HG03565 (cell line): ENCODE results near the gene MMUT.
"Not testable (repeated sequence)": the region's sequence is repeated elsewhere in the genome, so short reads cannot be mapped to it uniquely, and the experiment has no call there.

Experiments used
- ATAC-seq: cut with Tn5 transposase; IDR thresholded peaks from one replicate; pipeline ENCODE4 v1.9.1; 2021; ENCODE audit warnings: mild to moderate bottlenecking, moderate library complexity; ENCODE audit not compliant: unreplicated experiment

Gene MMUT

DNA sequence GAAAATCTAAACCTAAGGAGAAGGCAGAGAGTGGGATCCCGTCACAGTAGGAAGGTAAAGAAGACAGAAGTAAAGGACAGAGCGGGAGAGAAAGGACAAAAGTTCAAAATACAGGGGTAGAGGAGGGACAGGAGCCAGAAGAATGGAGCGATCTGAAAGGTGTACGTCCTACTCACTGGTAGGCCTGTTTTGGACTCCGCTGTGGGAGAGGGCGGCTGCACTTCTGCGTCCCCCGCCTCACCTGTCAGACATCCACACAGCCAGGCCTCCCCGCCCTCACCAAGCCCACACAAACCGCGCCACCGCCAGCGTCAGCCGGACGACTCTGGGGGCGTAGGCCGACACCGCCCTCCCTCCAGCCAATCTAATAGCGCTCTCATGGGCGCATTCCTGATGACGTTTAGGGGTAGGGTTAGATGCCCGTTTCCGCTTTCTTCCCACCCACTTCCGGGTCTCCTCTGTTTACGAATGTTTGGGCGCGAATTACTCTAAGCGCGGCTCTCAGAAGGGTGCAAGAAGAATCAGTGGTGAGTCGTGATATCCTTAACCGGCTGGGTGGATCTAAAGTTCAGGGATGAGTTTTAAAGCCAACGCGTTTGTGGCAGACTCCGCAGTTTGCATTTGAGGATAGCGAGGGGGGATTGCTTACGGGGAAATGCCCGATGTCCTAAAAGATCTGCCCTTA, at the start of gene MMUT, which contains the start of gene CENPQ:
TSS of gene MMUT (minus strand) at position 327 of the 685 bp plus-strand sequence. CDS start 3,787 bp downstream, outside the sequence.
TSS of gene CENPQ (plus strand) at position 444 of the 685 bp plus-strand sequence. CDS start 6,807 bp downstream, outside the sequence.
- peak; percentile 94 for ATAC-seq

DNA sequence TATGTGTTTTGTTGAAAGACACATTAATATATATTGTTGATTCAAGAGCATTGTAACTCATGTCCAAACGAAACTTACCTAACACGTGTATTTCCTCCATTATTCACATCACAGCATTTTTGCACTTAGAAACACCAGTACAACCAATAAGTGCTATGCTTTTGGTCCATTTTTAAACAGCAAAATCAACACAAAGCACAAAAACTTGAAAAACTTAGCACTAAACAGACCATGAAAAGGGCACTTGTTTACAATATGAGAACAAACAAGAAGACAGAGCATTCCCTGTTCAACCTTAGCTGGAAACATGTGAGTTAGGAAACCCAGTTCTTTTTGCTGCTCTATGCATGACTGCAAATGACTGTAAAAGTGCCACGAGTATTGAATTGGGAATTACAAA, 46.3 kb upstream of the MMUT start:
- ATAC-seq: no peak

DNA sequence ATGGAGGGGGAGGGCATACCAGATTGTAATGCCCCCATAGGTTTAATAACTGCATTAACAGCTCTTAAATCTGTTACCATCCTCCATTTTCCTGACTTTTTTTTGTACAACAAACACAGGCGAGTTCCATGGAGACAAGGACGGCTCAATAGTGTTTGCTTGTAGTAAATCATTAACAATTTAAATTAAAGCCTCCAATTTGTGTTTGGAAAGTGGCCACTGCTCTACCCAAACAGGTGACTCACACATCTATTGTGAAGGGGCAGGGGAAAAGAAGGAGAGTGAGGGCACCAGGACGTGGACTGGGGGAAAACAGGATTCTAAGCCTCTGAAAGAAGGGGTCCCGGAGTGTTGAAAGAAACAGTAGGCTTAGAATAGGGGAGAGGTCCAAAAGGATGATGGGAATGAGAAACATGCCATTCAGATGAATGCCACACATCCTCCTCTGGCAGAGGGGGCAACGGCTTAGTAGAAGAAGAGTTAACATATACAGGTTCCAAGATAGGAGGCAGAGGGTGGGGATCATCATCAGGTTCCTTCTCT, 43.6 kb upstream of the MMUT start:
- no peak for ATAC-seq

DNA sequence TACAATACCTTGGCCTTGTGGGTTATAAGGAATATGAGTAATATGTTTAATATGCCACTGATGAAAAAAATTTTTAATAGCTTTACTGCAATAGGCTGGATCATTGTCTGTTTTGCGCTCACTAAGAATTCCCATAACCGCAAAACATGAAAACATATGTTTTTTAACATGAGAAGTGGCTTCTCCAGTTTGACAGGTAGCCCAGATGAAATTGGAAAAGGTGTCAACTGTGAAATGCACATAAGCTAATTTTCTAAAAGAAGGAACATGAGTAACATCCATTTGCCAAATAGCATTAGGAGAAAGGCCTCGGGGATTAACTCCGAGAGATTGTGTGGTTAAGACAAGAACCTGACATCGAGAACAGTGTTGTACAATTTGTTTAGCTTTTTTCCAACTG, 41.6 kb upstream of the MMUT start:
- ATAC-seq: no peak

DNA sequence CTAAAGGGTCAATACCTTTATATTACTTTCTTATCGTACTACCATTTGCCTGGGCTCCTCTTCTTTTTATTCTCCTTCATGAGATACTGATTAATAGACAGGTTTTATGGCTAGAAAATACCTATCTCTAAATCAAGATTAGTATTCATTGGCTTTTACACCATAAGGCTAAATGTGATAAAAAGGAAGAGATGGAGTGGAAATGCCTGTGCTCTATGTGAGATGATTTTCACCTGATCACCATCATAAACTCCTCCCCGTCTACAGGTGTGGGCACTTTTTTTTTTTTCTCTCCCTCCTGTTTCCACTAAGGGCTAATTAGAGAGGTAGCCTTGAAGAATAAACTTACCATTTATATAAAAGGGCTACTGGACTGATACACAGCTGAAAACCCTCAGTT, 36.6 kb upstream of the MMUT start, which contains the start of gene GLYATL3:
TSS of gene GLYATL3 (plus strand) at position 301 of the 400 bp plus-strand sequence. CDS start 12,068 bp downstream, outside the sequence.
- no peak for ATAC-seq

DNA sequence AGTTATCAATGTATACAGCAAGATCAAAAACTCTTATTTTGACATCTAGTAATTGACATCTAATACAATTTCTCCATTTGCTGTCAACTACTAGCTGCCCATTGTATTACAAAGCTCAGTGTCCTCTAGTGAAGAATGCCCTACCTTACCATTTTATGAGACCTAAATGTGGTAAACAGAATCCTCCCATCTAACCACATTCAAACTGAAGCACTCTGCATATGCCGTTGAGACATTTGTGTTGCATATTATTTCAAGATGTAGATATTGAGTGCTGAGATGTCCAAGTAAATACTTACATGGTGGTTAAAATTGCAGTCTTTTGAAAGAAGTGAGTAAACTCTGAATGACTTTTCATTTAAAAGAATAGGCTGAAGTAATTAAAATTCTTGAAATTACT, 36.1 kb upstream of the MMUT start:
- ATAC-seq: no peak

DNA sequence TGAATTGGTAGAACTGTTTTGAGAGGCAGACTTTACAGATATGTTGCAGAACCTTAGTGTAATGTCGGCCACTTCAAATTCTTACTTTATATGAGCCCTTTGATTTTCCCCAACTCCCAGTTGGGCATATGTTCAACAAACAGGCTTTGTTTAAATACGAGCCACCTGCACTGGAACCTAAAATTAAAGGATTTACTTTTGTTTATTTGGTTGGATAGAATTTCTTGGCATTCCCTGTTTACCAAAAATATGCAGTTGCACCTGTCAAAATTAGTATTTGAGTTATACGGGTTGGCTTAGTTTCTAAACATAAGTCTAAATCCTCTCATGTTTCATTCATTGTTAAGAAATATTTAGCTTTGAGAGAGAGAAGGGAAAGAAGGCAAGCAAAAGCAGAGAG, 34.3 kb upstream of the MMUT start:
- ATAC-seq: no peak

DNA sequence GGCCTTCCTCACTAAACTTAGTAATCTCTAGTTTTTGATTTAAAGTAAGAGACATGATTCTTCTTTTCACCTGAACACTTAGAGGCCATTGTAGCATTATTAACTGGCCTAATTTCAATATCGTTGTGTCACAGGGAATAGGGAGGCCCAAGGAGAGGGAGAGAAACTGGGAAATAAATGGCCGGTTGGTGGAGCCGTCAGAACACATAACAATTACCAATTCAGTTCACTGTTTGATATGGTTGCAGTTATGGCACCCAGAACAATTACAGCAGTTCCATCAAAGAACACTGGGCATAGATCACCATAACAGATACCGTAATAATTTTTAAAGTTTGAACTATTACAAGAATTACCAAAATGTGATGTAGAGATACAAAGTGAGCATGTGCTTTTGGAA, 27.6 kb upstream of the MMUT start:
- no peak for ATAC-seq

DNA sequence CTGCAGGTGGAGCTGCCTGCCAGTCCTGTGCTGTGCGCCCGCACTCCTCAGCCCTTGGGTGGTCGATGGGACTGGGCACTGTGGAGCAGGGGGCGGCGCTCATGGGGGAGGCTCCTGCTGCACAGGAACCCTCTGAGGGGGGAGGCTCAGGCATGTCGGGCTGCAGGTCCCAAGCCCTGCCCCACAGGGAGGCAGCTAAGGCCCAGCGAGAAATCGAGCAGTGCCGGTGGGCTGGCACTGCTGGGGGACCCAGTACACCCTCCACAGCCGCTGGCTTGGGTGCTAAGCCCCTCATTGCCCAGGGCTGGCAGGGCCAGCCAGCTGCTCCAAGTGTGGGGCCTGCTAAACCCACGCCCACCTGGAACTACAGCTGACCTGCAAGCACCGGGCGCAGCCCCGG, 20.3 kb upstream of the MMUT start:
- not testable (repeated sequence) for ATAC-seq

DNA sequence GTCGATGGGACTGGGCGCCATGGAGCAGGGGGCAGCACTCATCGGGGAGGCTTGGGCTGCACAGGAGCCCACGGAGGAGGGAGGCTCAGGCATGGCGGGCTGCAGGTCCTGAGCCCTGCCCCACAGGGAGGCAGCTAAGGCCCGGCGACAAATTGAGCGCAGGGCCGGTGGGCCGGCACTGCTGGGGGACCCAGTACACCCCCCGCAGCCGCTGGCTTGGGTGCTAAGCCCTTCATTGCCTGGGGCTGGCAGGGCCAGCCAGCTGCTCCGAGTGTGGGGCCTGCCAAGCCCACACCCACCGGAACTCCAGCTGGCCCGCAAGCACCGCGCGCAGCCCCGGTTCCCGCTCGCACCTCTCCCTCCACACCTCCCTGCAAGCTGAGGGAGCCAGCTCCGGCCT, 18.8 kb upstream of the MMUT start:
- not testable (repeated sequence) for ATAC-seq

DNA sequence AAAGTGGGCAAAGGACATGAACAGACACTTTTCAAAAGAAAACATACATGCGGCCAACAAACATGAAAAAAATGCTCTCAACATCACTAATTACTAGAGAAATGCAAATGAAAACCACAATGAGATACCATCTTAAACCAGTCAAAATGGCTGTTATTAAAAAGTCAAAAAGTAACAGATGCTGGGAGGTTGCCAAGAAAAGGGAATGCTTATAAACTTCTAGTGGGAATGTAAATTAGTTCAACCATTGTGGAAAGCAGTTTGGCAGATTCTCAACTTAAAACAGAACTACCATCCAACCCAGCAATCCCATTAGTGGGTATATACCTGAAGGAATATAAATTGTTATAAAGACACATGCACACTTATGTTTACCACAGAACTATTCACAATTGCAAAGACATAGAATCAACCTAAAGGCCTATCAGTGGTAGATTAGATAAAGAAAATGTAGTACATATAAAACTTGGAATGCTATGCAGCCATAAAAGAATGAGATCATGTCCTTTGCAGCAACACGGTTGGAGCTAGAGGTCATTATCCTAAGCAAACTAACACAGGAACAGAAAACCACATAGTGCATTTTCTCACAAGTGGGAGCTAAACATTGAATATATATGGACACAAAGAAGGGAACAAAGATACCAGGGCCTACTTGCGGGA, 16.4 kb upstream of the MMUT start:
- no peak for ATAC-seq

DNA sequence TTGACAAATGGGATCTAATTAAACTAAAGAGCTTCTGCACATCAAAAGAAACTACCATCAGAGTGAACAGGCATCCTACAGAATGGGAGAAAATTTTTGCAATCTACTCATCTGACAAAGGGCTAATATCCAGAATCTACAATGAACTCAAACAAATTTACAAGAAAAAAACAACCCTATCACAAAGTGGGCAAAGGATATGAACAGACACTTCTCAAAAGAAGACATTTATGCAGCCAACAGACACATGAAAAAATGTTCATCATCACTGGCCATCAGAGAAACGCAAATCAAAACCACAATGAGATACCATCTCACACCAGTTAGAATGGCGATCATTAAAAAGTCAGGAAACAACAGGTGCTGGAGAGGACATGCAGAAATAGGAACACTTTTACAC, 13.5 kb upstream of the MMUT start:
- ATAC-seq: not testable (repeated sequence)

DNA sequence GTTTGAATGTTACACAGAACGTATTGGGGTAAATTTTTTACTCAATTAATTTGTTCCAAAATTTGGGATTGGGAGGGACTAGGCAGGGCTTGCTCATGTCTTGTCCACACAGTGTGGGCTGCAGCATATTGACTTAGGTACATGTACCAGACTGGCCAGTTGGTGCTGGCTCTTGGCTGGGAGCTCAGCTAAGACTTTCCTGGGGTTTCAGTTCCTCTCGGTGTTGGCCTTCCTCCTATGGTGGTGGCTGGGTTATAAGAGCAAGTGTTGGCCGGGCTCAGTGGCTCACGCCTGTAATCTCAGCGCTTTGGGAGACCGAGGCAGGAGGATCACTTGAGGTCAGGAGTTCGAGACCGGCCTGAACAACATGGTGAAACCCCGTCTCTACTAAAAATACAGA, 5.0 kb upstream of the MMUT start:
- ATAC-seq: no peak

DNA sequence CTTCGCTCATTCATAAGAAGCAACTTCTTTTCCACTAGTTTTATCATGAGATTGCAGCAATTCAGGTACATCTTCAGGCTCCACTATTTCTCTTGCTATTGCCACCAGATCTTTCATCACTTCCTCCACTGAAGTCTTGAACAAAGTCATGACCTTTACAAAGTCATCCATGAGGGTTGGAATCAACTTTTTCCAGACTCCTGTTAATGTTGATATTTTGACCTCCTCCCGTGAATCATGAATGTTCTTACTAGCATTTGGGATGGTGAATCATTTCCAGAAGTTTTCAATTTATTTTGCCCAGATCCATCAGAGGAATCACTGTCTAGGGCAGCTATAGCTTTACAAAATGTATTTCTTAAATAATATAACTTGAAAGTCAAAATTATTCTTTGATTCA, 1.6 kb upstream of the MMUT start:
- ATAC-seq: no peak

DNA sequence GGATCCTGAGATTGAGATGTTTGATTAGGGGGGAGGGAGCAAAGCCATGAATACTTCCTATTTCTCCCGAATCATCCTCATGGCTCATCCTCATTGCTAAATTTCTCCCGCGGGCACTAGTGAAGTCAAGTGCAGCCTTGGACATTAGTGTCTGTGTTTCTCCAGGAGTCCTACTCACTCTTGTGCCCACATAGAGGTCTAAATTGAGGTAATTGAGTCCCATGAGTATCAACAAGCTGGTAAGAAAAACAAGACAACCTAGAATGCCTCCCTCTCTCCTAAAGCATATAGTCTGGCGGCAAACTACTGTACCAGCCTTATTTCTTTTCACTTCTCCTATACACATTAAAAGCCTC, 537 bp upstream of the MMUT start:
- ATAC-seq: no peak

DNA sequence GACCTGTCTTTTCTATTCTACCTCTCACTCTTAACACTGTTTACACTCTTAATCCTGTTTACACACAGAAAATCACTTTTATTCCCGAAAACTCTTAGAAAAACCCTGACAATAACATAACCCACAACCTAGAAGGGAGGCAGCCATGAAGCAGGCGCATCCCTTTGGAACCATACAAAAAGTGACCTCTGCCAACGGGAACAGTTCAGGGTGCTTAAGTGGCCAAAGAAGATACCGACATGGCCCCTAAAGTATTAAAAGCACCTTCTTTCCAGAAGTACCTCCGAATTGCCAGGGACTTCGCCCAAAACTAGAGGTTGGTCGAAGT, 490 bp downstream of the MMUT start:
- ATAC-seq: peak; percentile 1

DNA sequence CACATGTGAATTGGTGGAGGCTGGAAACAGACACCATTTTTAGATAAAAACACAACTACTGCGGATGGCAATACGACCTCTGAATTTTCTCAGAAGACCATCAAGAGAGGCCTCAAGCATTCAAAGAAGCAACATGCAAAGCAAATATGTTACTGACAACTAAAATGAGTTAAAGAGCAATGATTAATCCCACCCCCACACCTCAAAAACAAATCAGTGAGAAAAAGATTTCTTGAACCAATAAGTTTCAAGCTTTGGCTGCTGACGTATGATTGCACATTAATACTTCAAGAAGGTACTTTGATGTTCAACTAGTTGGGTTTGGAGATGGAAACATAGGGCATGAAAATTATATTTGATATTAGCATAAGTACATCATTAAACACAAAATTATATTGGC, 982 bp downstream of the MMUT start:
- ATAC-seq: no peak

DNA sequence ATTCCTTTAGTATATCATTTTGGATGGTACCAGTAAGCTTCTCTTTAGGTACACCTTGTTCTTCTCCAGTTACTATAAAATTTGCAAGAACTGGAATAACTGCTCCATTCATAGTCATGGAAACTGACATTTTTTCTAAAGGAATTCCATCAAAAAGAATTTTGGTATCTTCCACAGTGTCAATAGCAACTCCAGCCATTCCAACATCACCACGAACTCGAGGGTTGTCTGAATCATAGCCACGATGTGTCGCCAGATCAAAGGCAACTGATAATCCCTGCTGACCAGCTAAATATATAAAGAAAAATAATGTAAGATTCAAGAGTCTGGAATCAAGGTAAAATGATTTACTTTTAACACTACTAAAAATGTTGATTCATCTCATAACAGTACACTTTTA, 5.3 kb downstream of the MMUT start:
- no peak for ATAC-seq

DNA sequence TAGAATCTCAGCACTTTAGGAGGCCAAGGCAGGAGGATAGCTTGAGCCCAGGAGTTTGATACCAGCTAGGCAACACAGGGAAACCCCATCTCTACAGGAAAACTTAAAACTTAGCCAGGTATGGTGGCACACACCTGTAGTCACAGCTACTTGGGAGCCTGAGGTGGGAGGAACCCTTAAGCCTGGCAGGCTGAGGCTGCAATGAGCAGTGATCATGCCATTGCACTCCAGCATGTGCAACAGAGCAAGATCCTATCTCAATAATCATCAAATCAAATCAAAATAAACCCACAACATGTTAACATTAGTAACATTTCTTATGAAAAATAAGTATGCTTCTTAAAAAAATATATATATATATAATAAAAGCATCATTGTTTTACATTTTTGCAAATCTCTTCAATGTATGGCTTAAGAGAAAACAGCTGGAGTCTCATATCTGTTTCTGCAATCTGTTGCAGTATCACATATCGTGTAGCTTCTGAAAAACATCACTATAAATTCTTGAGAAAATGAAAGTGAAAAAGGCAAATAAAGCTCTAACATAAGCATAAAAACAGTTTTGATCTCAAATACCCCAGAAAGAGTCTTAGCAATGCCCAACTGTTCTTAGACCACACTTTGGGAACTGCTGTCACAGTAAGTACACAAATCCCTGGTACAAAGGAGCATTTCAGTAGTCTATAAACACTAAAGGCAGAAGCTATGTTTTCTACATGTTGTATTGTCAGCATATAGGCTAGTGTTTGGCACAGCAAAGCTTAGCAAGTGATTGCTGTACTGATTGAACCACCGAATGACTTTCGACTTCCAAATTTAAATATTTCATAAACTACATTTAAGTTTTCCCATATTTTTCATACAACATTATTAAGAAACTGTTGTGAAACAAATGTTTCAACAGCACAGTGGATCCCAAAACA, 8.0 kb downstream of the MMUT start:
- ATAC-seq: peak; percentile 75

DNA sequence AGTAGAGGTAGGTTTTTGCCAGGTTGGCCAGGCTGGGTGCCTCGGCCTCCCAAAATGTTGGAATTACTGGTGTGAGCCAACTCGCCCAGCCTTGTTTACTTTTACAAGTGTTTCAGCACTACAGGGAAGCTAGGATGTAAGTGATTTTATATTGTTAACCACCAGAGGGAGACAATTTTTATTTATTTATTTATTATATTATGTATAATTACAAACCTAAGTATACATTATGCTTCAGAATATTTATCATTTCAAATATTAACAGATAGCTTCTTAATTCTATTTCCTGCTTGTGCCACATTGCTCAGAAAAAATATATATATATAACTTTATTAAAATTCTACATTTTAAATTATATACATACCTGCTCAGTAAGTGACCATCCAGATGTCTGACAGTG, 9.8 kb downstream of the MMUT start:
- no peak for ATAC-seq

DNA sequence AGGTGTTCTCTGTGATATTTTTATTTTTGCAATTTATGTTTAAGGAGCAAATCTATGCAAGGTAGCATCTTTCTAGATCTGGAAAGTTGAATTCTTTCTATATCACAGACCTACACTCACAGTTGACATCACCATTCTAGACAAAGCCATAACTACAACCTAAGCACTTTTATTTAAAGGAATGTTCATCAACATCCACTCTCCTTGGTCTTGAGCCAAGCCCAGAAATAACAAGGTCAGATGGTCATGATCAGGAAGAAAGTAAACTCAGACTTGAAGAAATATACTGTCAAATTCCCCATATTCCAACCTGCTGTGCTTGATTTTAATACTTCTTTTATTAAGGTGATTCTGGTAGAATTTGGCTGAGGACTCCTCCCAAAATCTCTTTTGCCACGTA, 32.2 kb downstream of the MMUT start:
- ATAC-seq: no peak
